HG03378 (cell line): ENCODE results near the gene CLN6.
"Not testable (repeated sequence)": the region's sequence is repeated elsewhere in the genome, so short reads cannot be mapped to it uniquely, and the experiment has no call there.

Experiments
- ATAC-seq: cut with Tn5 transposase; IDR thresholded peaks from one replicate; pipeline ENCODE4 v1.9.1; 2021; ENCODE audit warnings: mild to moderate bottlenecking, moderate library complexity; ENCODE audit not compliant: unreplicated experiment

The CLN6 gene

GRCh38 chr15:68224108-68224507 is 5.4 kb downstream of the CLN6 start:
- ATAC-seq = no peak

- no peak for ATAC-seq
These were observed 6.4 kb downstream of the CLN6 start for GRCh38 chr15:68223171-68223570.

- ATAC-seq = not testable (repeated sequence)
These were observed 7.1 kb downstream of the CLN6 start for GRCh38 chr15:68222432-68222743.

- not testable (repeated sequence) for ATAC-seq
These were observed 7.7 kb downstream of the CLN6 start for GRCh38 chr15:68221530-68222431.

GRCh38 chr15:68220967-68221366 is 8.6 kb downstream of the CLN6 start:
- no peak for ATAC-seq

- no peak for ATAC-seq
These were observed 9.0 kb downstream of the CLN6 start for GRCh38 chr15:68220489-68220888.

GRCh38 chr15:68218847-68219798 is 10.4 kb downstream of the CLN6 start:
- ATAC-seq = no peak

- ATAC-seq = no peak
These were observed 11.2 kb downstream of the CLN6 start for GRCh38 chr15:68218331-68218730.

- no peak for ATAC-seq
These were observed 12.2 kb downstream of the CLN6 start for GRCh38 chr15:68217341-68217740.

GRCh38 chr15:68214838-68215254 is 14.7 kb downstream of the CLN6 start:
- ATAC-seq = no peak

- no peak for ATAC-seq
These were observed 15.3 kb downstream of the CLN6 start for GRCh38 chr15:68213991-68214837.

GRCh38 chr15:68213491-68213845 is 16.1 kb downstream of the CLN6 start:
- ATAC-seq = not testable (repeated sequence)

GRCh38 chr15:68211656-68212320 is 17.7 kb downstream of the CLN6 start:
- no peak for ATAC-seq

GRCh38 chr15:68210821-68211655 is 18.5 kb downstream of the CLN6 start:
- ATAC-seq = no peak

GRCh38 chr15:68210409-68210756 is 19.1 kb downstream of the CLN6 start:
- no peak for ATAC-seq

GRCh38 chr15:68209735-68210408 is 19.7 kb downstream of the CLN6 start:
- peak; percentile 64 for ATAC-seq

GRCh38 chr15:68209272-68209671 is 20.3 kb downstream of the CLN6 start:
- ATAC-seq = no peak

- no peak for ATAC-seq
These were observed 20.8 kb downstream of the CLN6 start for GRCh38 chr15:68208636-68209240.

GRCh38 chr15:68208136-68208535 is 21.4 kb downstream of the CLN6 start:
- no peak for ATAC-seq
